Measurements from ENCODE around the gene ACVR1B. TPM values are rescaled to one million over a fixed set of nuclear protein-coding genes. Genes with fewer than 3 reads are reported as not detected.

Gene ACVR1B
- total RNA-seq, 1 donor from 2014 or later: 23.9 TPM

- ATAC-seq (no peak), DNase-seq (ENCODE audit: low spot score) (peak; percentile 56)
- intact Hi-C loops (cut with DNase I): no loop called here
These were observed 36.4 kb upstream of the ACVR1B start for GRCh38 chr12:51915003-51915625.

GRCh38 chr12:51915951-51916350 lies 35.5 kb upstream of the ACVR1B start:
- DNase-seq (ENCODE audit: low spot score) (peak; percentile 39), ATAC-seq (no peak)
- intact Hi-C loops (cut with DNase I): no loop called here

GRCh38 chr12:51917041-51917590 lies 34.4 kb upstream of the ACVR1B start:
- intact Hi-C loops (cut with DNase I): no loop called here
- ATAC-seq (no peak), DNase-seq (ENCODE audit: low spot score) (no peak)

- intact Hi-C loops (cut with DNase I): no loop called here
- DNase-seq (ENCODE audit: low spot score): no peak
- ATAC-seq: no peak
These were observed 33.6 kb upstream of the ACVR1B start for GRCh38 chr12:51917746-51918453.

DNA sequence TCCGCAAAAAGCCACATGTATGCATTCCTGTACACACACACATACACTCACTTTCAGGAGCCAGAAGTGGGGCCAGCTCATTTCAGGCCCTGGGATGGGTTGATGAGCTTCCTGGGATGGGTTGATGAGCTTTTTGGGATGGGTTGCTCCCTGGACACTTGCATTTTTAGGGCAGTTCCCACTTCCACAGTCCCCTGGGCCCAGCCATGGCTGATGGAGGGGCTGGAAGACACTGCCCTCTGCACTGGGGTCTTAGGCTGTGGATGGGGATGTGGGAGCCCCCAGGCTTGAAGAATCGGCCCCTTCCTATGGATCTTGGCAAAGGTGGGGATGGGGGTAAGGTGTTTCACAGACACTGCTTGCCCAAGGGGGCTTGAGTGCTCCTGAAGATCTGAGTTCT lies 31.5 kb upstream of the ACVR1B start:
- ATAC-seq: no peak
- no peak for DNase-seq (ENCODE audit: low spot score)
- intact Hi-C loops (cut with DNase I): no loop called here

- ATAC-seq: no peak
- DNase-seq (ENCODE audit: low spot score): no peak
- intact Hi-C loops (cut with DNase I): no loop called here
These were observed 30.3 kb upstream of the ACVR1B start for GRCh38 chr12:51921017-51921725.

GRCh38 chr12:51922146-51922545 lies 29.4 kb upstream of the ACVR1B start:
- ATAC-seq (no peak), DNase-seq (ENCODE audit: low spot score) (peak; percentile 50)
- intact Hi-C loops (cut with DNase I): no loop called here

DNA sequence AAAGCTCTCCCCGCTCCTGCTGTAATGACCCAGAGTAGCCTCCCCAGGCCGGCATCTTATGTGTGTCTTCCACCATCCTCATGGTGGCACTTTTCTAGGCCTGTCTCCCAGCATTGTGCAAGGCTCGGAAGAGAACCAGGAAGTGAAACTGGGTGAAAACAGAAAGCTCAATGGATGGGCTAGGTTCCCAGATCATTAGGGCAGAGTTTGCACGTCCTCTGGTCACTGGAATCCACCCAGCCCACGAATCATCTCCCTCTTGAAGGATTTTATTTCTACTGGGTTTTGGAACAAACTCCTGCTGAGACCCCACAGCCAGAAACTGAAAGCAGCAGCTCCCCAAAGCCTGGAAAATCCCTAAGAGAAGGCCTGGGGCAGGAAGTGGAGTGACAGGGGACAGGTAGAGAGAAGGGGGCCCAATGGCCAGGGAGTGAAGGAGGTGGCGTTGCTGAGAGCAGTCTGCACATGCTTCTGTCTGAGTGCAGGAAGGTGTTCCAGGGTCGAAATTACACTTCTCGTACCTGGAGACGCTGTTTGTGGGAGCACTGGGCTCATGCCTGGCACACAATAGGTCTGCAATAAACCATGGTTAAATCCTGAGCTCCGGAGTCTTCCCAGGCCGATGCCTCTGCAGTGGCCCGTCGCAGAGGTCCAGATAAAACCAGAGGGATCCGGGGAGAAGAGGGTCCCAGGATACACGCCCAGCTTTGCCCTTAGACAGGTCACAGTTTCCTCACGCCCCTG lies 28.6 kb upstream of the ACVR1B start:
- intact Hi-C loops (cut with DNase I): no loop called here
- DNase-seq (ENCODE audit: low spot score): no peak
- peak; percentile 85 for ATAC-seq

DNA sequence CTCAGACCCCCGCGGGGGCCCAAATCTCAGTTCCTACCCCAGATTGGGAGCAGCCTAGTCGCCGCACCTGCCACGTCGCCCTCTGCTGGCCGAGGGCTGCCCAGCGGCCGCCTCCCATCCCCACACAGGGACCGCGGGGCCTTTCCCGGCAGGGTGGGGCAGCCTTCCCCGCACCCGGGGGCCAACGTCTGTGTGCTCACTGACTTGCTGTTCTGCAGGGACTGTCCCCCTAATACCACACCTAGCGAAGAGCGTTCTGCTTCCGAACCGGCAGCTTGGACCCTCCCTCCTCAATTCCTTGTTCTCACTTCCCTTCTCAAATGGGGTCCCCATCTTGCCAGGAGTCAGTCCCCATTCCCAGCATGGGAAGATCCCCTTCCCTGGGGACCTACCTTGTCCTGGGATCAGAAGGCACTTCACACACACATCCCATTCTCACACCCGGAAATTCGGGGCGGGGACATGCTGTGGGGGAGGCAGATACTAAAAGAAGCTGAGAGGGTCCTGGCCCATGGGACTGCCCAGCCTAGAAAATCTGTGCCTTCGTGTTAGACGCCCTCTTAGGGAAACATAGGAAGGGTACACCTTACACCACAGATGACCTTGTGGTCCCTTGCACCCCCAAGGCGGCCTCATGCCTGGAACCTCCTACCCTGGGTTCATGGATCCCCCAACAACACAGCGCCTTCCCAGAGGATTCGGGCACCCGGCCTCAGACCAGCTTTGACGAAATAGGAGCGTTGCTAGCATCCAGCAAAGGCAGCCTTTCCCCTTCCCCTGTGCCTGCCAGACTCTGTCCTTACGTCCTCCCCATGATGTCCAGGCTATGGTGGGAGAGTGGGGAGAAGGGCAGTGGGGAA lies 27.8 kb upstream of the ACVR1B start:
- ATAC-seq (peak; percentile 88), DNase-seq (ENCODE audit: low spot score) (peak; percentile 81)
- intact Hi-C loops (cut with DNase I): no loop called here

GRCh38 chr12:51924551-51925319 lies 26.8 kb upstream of the ACVR1B start:
- ATAC-seq (no peak), DNase-seq (ENCODE audit: low spot score) (peak; percentile 34)
- intact Hi-C loops (cut with DNase I): no loop called here

GRCh38 chr12:51925346-51926063 lies 26.0 kb upstream of the ACVR1B start:
- DNase-seq (ENCODE audit: low spot score) (no peak), ATAC-seq (no peak)
- intact Hi-C loops (cut with DNase I): no loop called here

- DNase-seq (ENCODE audit: low spot score) (peak; percentile 57), ATAC-seq (no peak)
- intact Hi-C loops (cut with DNase I): no loop called here
These were observed 25.4 kb upstream of the ACVR1B start for GRCh38 chr12:51926064-51926632.

- DNase-seq (ENCODE audit: low spot score): peak; percentile 30
- no peak for ATAC-seq
- intact Hi-C loops (cut with DNase I): no loop called here
These were observed 24.8 kb upstream of the ACVR1B start for GRCh38 chr12:51926718-51927117.

DNA sequence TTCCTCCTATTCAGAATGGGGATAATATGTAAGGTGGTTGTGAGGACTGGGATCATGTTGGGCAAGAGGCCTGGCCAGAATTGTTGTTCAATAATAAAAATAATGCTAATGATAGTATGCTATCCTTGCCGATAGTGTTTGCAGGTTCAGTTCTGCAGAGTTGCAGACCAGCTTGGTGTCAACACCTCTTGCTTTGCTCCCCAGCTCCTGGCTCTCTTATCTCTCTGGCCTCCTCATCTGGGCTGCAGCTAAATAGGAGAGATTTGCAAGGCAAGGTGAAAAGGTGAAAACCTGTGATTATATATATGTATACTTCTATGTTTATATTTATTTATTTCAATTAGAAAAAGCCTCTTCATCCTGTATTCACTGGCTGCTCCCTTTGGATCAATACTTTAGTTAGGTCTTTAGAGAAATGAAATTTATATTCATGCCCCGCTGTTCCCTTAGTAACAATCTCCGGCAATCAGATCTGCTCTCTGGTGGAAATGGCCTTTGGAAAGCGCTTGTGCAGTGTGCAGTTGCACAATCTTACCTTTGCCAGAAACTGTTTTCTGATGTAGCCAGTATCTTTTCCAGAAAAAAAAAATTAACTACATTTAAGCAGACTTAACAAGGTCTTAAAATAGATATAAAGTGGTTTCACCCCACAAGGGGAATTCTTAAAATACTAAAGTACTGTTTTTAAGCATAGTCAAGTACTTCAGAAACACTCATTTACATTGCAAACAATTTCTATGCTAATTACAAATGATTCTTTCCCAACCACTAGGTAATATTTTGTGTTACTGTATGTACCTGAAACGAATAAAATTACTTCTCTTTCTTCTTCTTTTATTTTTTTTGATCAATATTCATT lies 19.1 kb upstream of the ACVR1B start:
- DNase-seq (ENCODE audit: low spot score): peak; percentile 12
- peak; percentile 51 for ATAC-seq
- intact Hi-C loops (cut with DNase I): no loop called here

DNA sequence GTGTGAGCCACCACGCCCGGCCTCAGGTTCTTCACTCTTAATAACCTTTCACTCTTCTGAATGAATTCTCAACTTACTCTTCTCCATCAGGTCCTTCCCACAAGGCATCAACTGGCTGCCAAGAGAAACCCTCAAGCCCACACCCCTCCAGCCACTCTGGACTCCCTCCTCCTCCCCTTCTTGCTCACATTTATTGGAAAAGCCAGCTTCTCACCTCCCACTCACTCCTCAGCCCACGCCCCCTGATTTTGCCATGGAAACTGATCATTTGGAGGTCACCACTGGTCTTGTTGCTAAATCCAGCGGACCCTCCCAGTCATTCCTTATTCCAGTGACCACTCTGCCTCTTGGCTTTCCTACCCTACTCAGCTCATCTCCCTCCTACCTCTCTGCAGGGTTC lies 17.4 kb upstream of the ACVR1B start:
- intact Hi-C loops (cut with DNase I): no loop called here
- ATAC-seq: no peak
- DNase-seq (ENCODE audit: low spot score): no peak

DNA sequence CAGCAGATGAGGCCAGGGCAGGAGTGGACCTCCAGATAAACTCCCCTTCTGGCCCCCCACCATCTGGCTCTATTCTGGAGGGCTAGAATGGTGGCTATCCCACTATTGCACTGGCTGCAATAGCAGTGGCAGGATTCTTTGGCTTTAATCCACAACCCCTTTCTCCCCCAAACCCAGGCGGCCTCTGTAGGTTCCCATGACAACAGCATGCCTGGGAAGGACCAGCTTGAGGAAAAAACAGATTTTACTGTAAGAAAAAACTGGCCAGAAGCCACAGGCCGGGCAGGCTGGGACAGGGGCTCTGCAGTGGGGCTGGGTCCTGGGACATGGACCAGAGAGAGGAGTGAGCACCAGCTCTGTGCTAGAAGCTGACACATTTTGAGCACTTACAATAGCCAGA lies 13.6 kb upstream of the ACVR1B start:
- intact Hi-C loops (cut with DNase I): no loop called here
- ATAC-seq: no peak
- DNase-seq (ENCODE audit: low spot score): no peak
